Omental fat pad (tissue), 4 donors: ENCODE results near the gene FGF9. TPM values are rescaled to one million over a fixed set of nuclear protein-coding genes. Genes with fewer than 3 reads are reported as not detected.

Experiments used
- ATAC-seq: fragments of 150-250 bp; one replicate; pipeline ENCODE4 v1.9.1; 2016; ENCODE audit warnings: mild to moderate bottlenecking, moderate library complexity; ENCODE audit not compliant: low FRiP score
- DNase-seq: peaks from one replicate; pipeline ENCODE4 v3.0.0-alpha.2; 2019; ENCODE audit warnings: low spot score
- CTCF ChIP-seq, 3 donors: fragments of 450-650 bp; IDR thresholded peaks; one replicate each; pipeline ENCODE4 v1.5.1; 2016 to 2017; ENCODE audit warnings: antibody characterized with exemption in 3 of 3, mild to moderate bottlenecking in 3 of 3, moderate library complexity in 2 of 3
- total RNA-seq, 4 donors: library from RNA; depleted of rRNA; stranded (reverse); fragments of >200 nt; gene quantifications; one replicate each; pipeline ENCODE4 v1.1.0, GENCODE V29; 2016

FGF9 gene
- total RNA-seq, 4 donors from 2014 or later, result 0.16 to 5.3 (median 1.6) TPM

- TF ChIP-seq CTCF (IDR thresholded peaks at IDR 0.05), result no peak
- ATAC-seq, result peak; percentile 27
- DNase-seq, result no peak
Measured at GRCh38 chr13:21670006-21670882, 629 bp upstream of the FGF9 start.

GRCh38 chr13:21671620-21672286 lies 880 bp downstream of the FGF9 start:
- TF ChIP-seq CTCF (IDR thresholded peaks at IDR 0.05), result no peak
- ATAC-seq (no peak), DNase-seq (no peak)

GRCh38 chr13:21672287-21672680 lies 1.4 kb downstream of the FGF9 start:
- TF ChIP-seq CTCF (IDR thresholded peaks at IDR 0.05), result no peak
- no peak for ATAC-seq
- DNase-seq, result no peak

- TF ChIP-seq CTCF (IDR thresholded peaks at IDR 0.05), result no peak
- DNase-seq, result no peak
- no peak for ATAC-seq
Measured at GRCh38 chr13:21672796-21673538, 2.1 kb downstream of the FGF9 start.

- ATAC-seq (no peak), DNase-seq (no peak)
- no peak for TF ChIP-seq CTCF (IDR thresholded peaks at IDR 0.05)
Measured at GRCh38 chr13:21673539-21673788, 2.6 kb downstream of the FGF9 start.

GRCh38 chr13:21673789-21674489 lies 3.1 kb downstream of the FGF9 start:
- no peak for DNase-seq
- peak; percentile 48 for ATAC-seq
- no peak for TF ChIP-seq CTCF (IDR thresholded peaks at IDR 0.05)
